Measurements from ENCODE around the gene NPM1. TPM values are rescaled to one million over a fixed set of nuclear protein-coding genes. Genes with fewer than 3 reads are reported as not detected.

NPM1 gene
- total RNA-seq (2022; extraction: Qiagen RNA extraction; ENCODE audit: low read depth) = 3,249 to 4,772 TPM (median 3,645 TPM) in 5 replicates

GRCh38 chr5:171387345-171387969 lies at the start of gene NPM1:
NPM1 (plus strand) TSS chr5:171387849; CDS start chr5:171387949, 100 bp downstream.

GRCh38 chr5:171418982-171419687 lies 31.5 kb downstream of the NPM1 start, which contains the start of gene FGF18:
FGF18 (plus strand) TSS chr5:171419647; CDS start chr5:171420200, 553 bp downstream.

Other genes with a start within 250 kb of the NPM1 start
- not detected in 5 replicates for gene TLX3, start 78.6 kb upstream of the NPM1 start, total RNA-seq (2022; extraction: Qiagen RNA extraction; ENCODE audit: low read depth)
- 0.30 to 1.00 TPM (median 0.51 TPM) in 5 replicates for gene FGF18, start 31.8 kb downstream of the NPM1 start, total RNA-seq (2022; extraction: Qiagen RNA extraction; ENCODE audit: low read depth)

Measured in A549 treated with RU486 at 1 μM for 4 hours (cell line).